HG02885 (cell line): ENCODE results near the gene CYTH2.

Experiments
- ATAC-seq: cut with Tn5 transposase; IDR thresholded peaks from one replicate; pipeline ENCODE4 v1.9.1; 2021; ENCODE audit warnings: mild to moderate bottlenecking; ENCODE audit not compliant: unreplicated experiment, poor library complexity

Gene CYTH2

GRCh38 chr19:48491793-48492123 lies 22.6 kb downstream of the CYTH2 start:
- ATAC-seq, result no peak

- ATAC-seq, result peak; percentile 68
Observed at GRCh38 chr19:48492925-48493717, 24.0 kb downstream of the CYTH2 start.

GRCh38 chr19:48493718-48494401 lies 24.7 kb downstream of the CYTH2 start:
- ATAC-seq, result peak; percentile 10

GRCh38 chr19:48495396-48495795 lies 26.2 kb downstream of the CYTH2 start:
- ATAC-seq, result no peak

- no peak for ATAC-seq
Observed at GRCh38 chr19:48496959-48497727, 28.0 kb downstream of the CYTH2 start.

GRCh38 chr19:48497728-48498594 lies 28.8 kb downstream of the CYTH2 start:
- no peak for ATAC-seq

GRCh38 chr19:48498595-48499311 lies 29.6 kb downstream of the CYTH2 start:
- ATAC-seq, result no peak

GRCh38 chr19:48499316-48500090 lies 30.3 kb downstream of the CYTH2 start:
- ATAC-seq, result no peak

- ATAC-seq, result no peak
Observed at GRCh38 chr19:48500830-48501493, 31.8 kb downstream of the CYTH2 start.

- peak; percentile 41 for ATAC-seq
Observed at GRCh38 chr19:48501494-48502349, 32.6 kb downstream of the CYTH2 start.

- ATAC-seq, result no peak
Observed at GRCh38 chr19:48502350-48503018, 33.3 kb downstream of the CYTH2 start.

GRCh38 chr19:48506138-48506733 lies 37.1 kb downstream of the CYTH2 start:
- no peak for ATAC-seq

GRCh38 chr19:48507911-48508439 lies 38.8 kb downstream of the CYTH2 start:
- no peak for ATAC-seq

- no peak for ATAC-seq
Observed at GRCh38 chr19:48508729-48509411, 39.7 kb downstream of the CYTH2 start.

GRCh38 chr19:48509467-48510194 lies 40.5 kb downstream of the CYTH2 start:
- ATAC-seq, result no peak
